Medulla oblongata (tissue), 1 donor: ENCODE data around the gene ART3.

Source experiments
- DNase-seq: peaks from one replicate; pipeline ENCODE4 v3.0.0-alpha.2; 2015; ENCODE audit errors: extremely low spot score

Gene ART3

DNA sequence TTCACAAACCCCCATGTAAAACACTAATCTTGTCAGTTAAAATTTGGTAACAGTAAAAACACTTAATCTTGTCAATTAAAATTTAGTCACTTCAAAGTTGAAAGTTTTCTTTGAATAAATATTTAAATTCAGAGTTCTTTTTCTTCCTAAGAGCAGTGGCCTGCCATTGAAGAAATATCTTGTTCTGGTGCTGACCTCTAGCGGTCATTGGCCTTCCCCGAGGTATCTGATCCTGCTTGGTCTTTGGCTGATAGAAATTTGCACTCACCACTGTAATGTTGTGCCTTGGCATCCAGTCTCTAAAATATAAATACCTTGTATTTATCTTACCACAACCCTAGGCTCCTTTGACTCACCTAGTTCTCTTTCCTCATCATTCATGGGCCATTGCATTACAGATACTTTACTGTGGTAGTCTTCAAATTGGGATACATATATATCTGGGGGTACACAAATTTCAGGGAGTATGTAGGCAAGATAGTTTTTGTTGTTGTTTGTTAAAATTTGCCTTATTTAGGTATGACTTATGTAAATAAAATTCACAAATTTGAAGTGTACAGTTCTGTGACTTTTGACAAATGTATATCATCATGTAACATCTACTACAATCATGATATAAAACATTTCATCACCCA is 6.7 kb upstream of the ART3 start:
- DNase-seq = peak; percentile 94

DNA sequence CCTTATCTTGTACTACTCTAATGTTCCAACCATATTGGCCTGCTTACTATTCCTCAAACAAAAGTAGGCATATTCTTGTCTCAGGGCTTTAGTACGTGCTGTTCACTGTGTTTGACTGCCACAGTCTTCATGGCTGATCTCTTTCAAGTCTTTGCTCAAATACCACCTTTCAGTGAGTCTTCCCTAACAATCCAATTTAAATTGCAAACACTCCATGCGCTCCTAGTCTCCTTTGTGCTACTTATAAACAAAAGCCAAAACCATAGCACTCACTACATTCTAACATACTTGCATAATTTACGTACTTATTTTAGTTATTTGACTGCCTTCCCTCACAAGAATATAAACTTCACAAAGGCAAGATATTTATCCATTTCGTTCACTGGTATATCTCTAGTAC is 1.7 kb upstream of the ART3 start:
- no peak for DNase-seq

DNA sequence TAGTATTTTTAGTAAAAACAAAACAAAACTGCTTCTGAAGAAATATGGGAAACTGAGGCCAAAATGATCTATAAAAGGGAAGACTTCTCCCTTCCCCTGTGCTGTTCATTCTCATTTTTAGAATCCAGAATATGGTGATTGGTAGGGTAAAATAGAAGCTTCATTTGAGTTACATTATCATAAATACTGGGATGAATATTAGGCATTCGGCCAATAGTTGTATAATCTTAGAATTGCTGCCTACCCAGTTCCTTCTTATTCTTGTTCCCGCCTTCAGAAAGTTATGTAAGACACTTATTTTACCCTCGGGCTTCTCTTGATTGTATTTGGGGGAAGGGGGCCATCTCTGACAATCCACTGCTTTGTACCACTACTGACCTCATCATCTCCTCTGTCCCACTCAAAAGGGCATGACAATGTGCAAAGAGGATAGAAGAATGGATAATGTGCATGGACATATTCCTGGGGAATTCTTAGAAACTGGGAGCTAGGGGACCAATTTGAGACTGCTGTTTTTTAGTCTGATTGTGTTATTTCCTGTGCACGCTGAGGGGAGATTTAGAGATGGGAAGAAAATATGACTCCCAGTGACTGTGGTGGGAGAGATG is 588 bp downstream of the ART3 start:
- no peak for DNase-seq

DNA sequence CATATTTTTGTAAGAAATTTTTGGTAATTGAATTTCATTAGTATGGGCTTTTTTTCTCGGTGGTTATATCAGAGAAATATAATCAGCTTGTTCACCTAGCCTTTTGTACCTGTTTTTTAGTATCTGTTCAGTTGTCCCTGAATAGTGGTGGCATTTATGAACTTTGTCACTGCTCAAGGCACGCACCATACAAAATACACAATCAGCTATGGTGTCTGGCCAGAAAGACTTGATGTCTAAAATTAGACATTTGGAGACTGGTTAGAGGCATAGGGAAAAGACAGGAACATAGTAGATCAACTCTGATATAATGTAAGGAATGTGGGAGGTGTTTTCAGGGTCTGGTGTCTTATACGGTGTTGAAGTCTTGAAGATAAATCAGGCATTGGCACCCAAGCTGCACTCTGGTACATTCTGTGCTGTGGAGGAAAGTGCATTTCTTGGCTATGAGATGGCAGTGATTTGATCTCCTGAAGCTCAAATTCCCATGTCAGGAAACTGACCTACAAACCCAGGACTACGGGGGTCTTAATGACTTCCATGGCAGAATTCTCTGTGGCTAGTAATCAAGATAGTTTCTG is 3.6 kb downstream of the ART3 start:
- DNase-seq = no peak

DNA sequence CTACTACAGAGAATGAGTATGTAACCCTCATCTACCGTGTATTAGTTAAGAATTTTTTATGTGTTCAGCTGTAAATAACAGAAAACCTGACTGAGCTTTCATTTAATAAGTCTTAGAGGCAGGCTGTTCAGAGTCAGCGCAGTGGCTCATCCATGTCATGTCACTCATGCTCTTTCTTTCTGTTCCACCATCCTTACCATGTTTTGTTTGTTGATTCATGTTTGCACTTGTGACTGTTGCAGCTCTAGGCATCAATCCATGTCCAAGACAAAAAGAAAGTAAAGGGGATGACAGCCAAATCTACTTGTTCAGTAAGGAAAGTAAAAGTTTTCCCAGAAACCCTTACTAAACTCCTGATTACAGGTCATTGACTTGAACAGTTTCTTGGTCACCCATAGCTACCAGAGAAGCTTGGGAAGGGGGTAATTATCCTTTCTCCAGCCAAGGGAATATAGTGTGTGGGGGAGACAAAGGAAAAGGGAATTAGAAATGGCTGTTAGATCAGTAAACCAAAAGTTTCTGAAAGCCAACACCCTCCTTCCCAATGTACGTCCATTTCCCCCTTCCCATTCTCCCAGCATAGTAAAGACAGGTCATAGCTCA is 9.0 kb downstream of the ART3 start:
- no peak for DNase-seq

DNA sequence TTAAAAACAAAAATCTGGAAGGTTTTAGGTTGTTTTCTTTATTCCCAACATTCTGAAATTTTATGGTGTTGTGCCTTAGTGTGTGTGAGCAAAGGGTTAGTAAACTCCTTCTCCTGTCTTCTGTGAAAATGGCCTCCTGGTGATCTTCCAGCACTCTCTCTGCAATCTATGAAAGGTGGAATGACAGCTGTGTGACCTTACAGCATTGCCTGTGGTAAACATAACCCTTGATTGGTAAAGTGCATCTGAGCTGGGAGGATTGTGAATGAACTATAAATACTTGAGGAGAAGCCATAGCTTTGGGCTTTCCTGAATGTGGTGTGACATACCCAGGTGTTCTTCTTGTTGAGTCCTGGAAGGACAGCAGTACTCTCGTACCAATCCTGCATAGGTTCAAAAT is 10.0 kb downstream of the ART3 start:
- no peak for DNase-seq

DNA sequence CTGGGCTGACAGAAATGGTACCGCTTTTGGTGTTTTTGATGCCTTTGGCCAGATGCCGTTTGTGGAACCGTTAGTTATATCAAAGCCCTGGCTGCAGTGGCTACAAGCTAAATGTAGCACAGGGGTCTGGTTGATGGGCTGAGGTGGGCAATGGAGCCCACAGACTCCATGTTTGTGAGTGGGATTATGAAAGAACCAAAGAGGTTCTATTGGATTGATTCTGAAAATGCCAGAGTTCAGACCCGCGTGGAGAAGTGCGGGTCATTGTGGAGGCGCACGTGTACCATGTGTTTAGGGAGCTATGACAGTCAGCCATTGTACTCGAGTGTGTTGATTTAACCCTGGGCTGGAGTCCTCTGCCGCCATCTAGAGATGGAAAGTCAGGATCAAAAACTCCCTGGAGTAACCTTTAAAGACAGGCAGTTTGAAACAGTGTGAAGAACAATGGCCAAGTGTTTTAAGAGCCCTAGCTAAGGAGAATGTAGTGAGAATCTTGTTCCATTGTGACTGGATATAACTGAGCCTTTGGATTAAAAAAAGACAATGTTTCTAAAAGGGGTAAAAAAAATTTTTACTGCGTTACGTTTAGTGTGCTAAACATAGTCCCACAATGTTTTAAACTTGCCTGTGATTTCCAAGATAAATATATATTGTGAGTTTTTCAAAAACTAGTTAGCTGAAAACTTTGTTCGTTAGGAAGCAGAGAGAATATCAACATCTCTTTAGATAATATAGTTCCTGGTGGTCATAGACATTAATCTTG is 12.7 kb downstream of the ART3 start:
- DNase-seq = peak; percentile 95

DNA sequence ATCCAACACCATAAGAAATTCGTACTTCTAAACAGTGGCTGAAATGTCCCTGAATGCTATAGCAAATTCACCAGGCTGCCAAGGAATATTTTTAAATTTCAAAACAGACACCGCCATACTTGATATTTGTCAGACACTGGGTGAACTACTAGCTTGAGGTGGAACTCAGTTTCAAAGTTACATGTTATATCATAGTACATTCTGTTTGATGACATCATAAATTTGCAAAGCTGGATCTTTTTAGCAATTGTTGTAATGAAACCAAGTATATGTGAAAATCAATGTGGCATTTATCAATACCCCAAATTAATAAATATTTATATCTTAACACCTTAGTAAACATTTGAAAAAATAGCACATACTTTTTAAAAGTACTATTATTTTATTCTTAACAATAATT is 14.2 kb downstream of the ART3 start:
- no peak for DNase-seq

DNA sequence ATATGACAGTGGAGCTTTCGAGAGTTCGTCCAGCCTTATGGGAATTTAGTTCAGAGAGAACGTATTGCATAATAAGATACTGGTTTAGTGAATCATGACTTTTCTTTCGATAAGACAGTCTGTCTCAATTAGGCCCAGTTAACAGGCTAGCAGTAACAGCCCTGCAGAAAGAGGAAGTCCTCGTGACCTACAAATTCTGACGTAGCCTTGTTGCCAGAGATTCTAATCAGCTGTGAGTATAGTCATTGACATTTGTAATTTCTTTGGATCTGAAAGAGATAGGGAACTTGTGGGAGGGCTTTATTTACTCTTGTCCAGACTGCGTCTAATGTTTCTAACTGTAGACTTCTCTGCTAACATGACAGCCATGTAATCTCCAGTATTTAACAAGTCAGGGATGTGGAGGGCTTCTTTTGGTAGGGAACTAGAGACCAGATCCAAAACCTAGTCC is 15.8 kb downstream of the ART3 start:
- peak; percentile 82 for DNase-seq

DNA sequence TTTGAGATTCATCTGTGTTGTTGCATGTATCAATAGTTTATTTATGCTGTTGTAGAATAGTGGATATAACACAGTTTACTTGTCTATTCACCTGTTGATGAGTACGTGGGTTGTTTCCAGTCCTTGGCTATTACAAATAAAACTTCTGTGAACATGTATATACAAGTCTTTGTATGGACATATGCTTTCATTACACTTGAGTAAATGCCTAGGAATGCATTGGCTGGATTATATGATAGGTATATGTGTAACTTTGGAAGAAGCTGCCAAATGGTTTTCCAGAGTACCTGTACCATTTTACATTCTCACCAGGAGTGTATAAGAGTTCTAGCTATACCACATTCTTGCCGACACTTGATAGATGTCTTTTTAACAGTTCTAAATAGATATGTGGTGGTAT is 16.5 kb downstream of the ART3 start:
- no peak for DNase-seq

DNA sequence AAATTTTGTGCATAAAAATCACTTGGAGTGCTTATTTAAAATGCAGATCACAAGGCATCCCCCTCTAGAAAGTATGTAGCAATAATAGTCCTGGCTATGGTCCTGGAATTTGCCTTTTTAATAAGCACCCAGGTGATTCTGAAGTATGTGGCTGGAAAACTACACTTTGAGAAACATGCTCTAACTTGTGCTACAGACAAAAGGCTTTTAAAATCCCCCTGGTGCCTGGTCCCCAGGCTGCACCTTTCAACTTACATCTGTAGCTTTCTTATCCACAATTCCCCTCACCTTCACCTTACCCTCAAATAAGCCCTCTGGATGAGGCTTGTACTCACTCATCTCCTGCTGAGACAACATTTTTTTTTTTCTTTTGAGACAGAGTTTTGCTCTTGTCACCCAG is 21.1 kb downstream of the ART3 start:
- DNase-seq = no peak

DNA sequence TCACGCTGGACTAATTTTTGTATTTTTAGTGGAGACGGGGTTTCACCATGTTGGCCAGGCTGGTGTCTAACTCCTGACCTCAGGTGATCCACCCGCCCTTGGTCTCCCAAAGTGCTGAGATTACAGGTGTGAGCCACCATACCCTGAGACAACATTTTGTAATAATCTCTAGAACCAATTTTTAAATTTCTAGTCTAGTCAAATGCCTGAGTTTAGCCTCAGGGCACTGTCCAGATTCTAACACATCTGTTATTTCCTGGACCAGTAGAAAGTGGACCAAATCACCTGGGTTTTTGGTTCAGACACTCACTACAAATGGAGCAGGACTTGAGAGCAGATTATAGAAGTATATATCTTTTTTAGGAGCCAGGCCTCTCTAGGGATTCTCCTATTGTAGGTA is 21.6 kb downstream of the ART3 start:
- no peak for DNase-seq

DNA sequence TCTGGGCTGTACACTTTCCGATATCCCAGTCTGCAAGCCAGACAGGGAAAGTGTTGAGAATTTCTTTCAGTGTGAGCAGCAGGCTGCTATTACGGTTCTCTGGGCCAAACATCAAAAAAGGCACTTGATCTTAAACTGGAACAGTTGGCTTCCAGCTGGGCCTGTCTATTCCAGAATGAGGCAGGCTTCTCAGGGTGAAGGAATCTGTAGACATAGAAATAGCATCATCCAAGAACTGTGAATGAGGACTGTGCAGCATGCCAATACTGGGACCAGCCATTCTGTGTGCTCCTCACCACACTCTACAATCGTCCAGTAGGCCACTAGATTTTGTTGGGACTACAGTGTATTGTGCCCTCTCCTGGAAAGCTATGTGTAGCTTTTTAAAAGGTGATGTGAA is 31.1 kb downstream of the ART3 start:
- peak; percentile 79 for DNase-seq

DNA sequence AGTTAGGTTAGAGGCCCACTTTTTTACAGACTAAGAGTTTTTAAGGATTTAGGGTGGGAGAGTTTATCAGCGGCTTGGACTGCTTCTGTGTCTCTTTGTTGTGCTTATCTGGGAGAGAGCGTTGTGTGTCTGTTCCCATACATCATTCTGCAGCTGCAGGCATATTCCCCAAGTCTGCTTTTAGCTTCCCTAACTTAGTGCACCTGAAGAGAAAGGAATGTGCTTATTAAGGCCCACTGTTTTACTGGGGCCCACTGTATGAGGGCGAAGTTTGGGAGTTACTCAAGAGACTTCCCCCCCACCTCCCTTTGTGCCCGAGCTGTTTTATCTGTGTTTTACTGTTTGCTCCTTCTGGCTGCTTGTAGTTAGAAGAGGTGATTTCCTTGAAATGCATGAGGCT is 31.9 kb downstream of the ART3 start:
- DNase-seq = no peak

DNA sequence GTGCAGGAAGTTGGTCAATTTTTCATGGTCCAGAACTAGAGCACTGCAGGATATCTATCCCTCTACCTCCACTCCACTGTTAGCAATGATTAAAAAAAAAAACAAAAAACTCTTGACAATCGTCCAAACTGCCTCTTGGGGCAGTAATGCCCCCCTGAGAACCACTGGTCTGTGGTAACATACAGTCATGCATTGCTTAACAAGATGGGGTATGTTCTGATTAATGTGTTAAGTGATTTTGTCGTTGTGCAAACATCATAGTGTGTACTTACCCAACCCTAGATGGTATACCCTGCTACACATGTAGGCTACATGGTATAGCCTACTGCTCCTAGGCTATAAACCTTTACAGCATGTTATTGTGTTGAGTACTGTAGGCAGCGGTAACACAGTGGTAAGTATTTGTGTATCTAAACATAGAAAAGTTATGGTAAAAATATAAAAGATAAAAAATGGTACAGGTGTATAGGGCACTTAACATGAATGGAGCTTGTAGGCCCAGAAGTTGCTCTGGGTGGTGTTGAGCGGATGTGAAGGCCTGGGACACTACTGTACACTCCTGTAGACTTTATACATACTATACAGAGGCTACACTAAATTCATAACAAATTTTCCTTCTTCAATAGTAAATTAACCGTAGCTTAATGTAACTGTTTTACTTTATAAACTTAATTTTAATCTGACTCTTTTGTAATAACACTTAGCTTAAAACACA is 34.1 kb downstream of the ART3 start:
- DNase-seq = no peak

DNA sequence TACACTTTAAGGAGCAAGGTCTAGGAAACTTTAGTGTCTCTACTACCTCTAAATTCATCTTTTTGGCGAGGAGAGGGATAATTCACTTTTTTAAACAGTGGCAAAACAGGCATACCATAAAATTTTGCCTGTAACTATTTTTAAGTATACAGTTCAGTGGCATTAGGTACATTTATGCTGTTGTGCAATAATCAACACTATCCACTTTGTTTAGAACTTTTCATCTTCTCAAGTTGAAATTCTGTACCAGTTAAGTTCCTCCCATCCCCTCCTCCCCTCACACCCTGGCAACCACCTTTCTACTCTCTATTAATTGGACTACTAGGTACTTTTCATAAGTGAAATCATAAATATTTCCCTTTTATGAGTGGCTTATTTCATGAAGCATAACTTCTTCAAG is 42.3 kb downstream of the ART3 start:
- no peak for DNase-seq

DNA sequence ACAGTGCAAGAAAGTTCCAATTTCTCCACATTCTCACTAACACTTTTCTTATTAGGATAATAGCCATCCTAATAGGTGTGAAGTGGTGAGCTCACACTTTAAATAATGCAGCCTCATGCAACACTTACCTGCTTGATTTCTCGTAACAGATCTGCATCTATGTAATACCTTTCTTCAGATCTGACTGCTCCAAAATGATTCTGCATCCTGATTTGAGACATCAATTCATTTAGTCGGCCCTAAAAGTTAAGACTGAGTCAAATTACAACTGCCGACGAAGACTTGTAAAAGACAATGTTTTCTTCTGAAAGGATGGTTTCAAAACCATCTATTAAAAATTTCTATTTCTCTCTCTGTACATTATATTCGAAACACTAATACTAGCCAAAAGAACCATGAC is 43.0 kb downstream of the ART3 start:
- DNase-seq = no peak

DNA sequence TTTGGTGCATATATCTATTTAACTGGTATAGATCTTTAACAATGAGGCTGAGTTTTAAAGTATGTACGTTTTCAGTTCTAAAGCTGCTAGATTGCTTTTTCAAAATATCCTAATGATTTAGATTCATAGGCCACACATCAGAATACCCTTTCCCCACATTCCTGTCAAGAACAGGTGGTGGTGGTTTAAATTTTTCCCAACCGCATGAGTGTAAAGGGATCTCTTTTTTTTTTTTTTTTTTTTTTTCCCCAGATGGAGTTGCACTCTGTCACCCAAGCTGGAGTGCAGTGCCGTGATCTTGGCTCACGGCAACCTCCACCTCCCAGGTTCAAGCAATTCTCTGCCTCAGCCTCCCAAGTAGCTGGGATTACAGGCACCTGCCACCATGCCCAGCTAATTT is 45.7 kb downstream of the ART3 start:
- DNase-seq = no peak

DNA sequence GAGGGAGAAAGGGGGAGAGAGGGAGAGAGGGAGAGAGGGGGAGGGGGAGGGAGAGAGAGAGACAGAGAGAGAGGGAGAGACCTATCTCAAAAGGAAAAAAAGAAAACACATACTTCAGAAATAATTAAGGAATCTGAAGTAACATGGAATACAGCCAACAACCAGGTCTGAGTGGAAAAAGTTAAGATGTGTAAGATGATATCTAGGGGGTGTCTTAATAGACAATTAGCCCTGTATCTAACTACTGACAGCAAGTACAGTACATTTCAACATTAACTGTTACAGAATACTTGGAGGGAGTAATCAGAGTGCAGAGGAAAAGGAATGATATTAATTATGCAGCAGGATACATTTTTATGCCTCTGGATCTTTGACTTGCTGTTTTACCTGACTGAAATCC is 51.3 kb downstream of the ART3 start:
- DNase-seq = no peak

DNA sequence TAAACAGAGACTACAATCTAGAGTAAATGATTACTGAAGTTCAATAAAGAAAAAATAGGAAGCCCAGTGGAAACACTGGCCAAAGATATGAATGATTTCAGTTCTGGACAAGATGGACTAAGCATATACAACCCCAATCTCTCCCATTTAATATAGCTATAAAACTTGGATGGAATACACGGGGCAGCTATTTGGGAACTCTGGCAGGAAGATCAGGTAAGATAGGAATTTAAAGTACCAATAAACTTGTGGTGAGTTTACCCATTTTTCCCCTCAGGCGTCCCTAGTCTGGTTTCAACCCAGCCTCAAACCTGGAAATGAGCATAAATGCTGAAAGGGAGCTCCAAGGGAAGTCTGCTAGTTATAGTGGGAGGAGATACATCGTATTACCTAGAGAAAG is 53.2 kb downstream of the ART3 start:
- DNase-seq = no peak

DNA sequence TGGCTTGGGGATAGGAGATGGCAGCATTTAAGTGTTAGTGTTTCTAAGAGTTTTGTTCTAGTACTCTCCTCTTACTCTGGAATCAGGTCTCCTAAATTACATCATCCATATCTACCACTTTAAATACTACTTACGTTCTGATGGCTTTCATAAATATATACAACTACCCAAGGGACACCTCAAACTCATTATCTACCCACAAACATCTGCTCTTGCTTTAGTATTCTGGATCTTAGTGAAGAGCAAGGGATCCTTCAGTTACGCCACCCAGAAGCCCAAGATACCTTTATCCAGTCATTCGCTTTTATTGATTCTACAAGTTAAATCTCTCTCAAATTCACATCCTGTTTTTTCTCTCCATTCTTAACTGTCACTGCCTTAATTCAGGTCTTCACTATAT is 66.7 kb downstream of the ART3 start:
- no peak for DNase-seq

DNA sequence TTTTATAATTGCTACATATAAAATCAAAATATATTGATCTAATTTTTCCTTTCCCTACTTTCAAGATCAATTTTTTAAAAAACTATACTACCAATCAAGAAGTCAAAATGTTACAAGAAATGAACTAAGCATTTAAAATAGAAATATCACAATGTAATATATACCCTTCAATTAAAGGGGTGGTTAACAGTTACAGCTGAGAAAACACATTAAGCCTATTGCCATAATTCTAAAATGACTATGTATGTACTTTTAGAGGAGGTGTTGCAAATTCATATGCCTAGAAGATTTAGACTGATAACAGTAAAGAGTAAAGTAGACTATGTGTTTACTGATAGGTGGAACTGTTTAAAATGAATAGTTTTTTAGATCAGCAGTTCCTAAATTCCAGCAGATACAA is 70.0 kb downstream of the ART3 start:
- DNase-seq = no peak
